ENCODE measurements around the gene ADAMTS17.

GRCh38 chr15:100263721-100264455 lies 77.9 kb downstream of the ADAMTS17 start:
- TF ChIP-seq CTCF (IDR thresholded peaks at IDR 0.05) (no peak), POLR2A (IDR thresholded peaks at IDR 0.05) (no peak)
